WTC11 (cell line): ENCODE results near the gene LRRIQ1.

Experiments used
- ATF1 ChIP-seq: sonication (generic); formaldehyde crosslinking; IDR thresholded peaks from 2 replicates; pipeline ENCODE4 v1.8.1; 2023; ENCODE audit warnings: mild to moderate bottlenecking, moderate library complexity, missing genetic modification reagents
- CTCF ChIP-seq: fragments of 200-600 bp; IDR thresholded peaks from 2 replicates; pipeline ENCODE4 v1.8.0; 2022; ENCODE audit warnings: antibody characterized with exemption
- E2F4 ChIP-seq: sonication (generic); formaldehyde crosslinking; IDR thresholded peaks from 2 replicates; pipeline ENCODE4 v1.8.1; 2022; ENCODE audit warnings: low read depth, mild to moderate bottlenecking, moderate library complexity, missing genetic modification reagents, borderline replicate concordance
- FOXK1 ChIP-seq: sonication (generic); formaldehyde crosslinking; IDR thresholded peaks from 2 replicates; pipeline ENCODE4 v1.8.0; 2022; ENCODE audit warnings: mild to moderate bottlenecking, moderate library complexity, missing genetic modification reagents
- JUN ChIP-seq: sonication (generic); formaldehyde crosslinking; IDR thresholded peaks from 2 replicates; pipeline ENCODE4 v1.8.0; 2023; ENCODE audit warnings: mild to moderate bottlenecking, missing genetic modification reagents
- SOX15 ChIP-seq: fragments of 250-450 bp; sonication (Bioruptor Pico); IDR thresholded peaks from 2 replicates; pipeline ENCODE4 v1.9.0; 2021; ENCODE audit warnings: mild to moderate bottlenecking
- SP1 ChIP-seq: sonication (generic); formaldehyde crosslinking; conservative IDR thresholded peaks from 2 replicates; pipeline ENCODE4 v1.8.1; 2022; ENCODE audit warnings: missing genetic modification reagents
- TCF7 ChIP-seq: sonication (generic); formaldehyde crosslinking; IDR thresholded peaks from 2 replicates; pipeline ENCODE4 v1.8.0; 2022; ENCODE audit warnings: mild to moderate bottlenecking, low read depth, missing genetic modification reagents, moderate library complexity
- TEAD4 ChIP-seq: sonication (generic); formaldehyde crosslinking; IDR thresholded peaks from 2 replicates; pipeline ENCODE4 v1.8.0; 2022; ENCODE audit warnings: mild to moderate bottlenecking, missing genetic modification reagents

DNA sequence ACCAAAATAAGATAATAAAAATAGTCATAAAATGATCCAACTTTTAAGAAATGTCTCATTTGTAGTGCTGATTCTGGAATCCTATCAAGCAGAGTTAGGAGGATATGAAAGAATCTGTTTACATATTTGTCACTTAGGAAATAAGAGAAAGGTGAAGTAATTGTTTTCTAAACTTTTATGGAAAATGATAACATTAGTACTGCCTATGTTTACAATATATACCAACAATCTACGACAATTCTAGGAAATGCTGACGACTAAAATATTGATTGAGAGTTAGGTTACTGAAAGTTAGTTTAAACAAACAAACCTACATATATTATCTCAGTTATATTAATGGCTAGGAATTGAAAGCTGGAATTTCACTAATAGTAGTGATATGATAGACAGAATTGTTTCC is 18.1 kb upstream of the LRRIQ1 start:
- TF ChIP-seq ATF1 (CRISPR knock-in tag) (no peak), CTCF (no peak), E2F4 (CRISPR knock-in tag) (no peak), SOX15 (CRISPR knock-in tag) (no peak), SP1 (CRISPR knock-in tag) (no peak), JUN (CRISPR knock-in tag) (no peak), FOXK1 (CRISPR knock-in tag) (no peak), TEAD4 (no peak), TCF7 (CRISPR knock-in tag) (no peak)
